K562 (cell line): ENCODE measurements around the gene GAMT. TPM values are rescaled to one million over a fixed set of nuclear protein-coding genes. Genes with fewer than 3 reads are reported as not detected.

Source experiments
- ATAC-seq: fragments of 200-7000 bp; cut with Tn5 transposase; 3 replicates; pipeline ENCODE4 v1.9.1; 2020; ENCODE audit warnings: moderate library complexity
- BruUV-seq: library from RNA; stranded (reverse); fragments of 400-500 nt; replicated peaks from 2 replicates; lab custom pipeline; 2021; lab: Mats Ljungman, UMichigan
- CTCF ChIA-PET: fragments of 300-600 bp; formaldehyde crosslinking; extraction: SDS; loops from one replicate; lab custom pipeline; 2021; ENCODE audit warnings: low intra/inter-chr PET ratio; lab: Yijun Ruan, JAX
- POLR2A ChIA-PET: fragments of 300-600, 350-650 bp; sonication (Branson Sonifier 250); formaldehyde crosslinking; extraction: SDS; loops from one replicate; lab custom pipeline; 2021; ENCODE audit warnings: antibody characterized with exemption, inconsistent platforms; lab: Yijun Ruan, JAX
- DNase-seq, 4 experiments: peaks; one replicate each; pipeline versions ENCODE4 v3.0.0 to v3.0.0-alpha.2; 2011 to 2018; ENCODE audit warnings: low spot score in 3 of 4, mixed read lengths in 3 of 4; ENCODE audit errors: extremely low read depth in 1 of 4
- FAIRE-seq: peaks from 2 replicates; lab custom pipeline; 2011; peaks lifted over from hg19 to GRCh38; lab: Jason Lieb, UNC
- H2AFZ ChIP-seq: 2 replicates; pipeline ENCODE4 v1.6.0; 2011; ENCODE audit warnings: low read depth, low read length, control low read depth, inconsistent platforms
- H3K27ac ChIP-seq: fragments of 200-600 bp; 3 replicates; pipeline ENCODE4 v1.8.0; 2011; ENCODE audit warnings: low read depth, mild to moderate bottlenecking, control low read depth, inconsistent platforms, low read length, moderate library complexity, mixed read lengths; ENCODE audit errors: extremely low read depth
- H3K27me3 ChIP-seq, 2 experiments: fragments of 300-600 bp in 1 of 2; 2 replicates in 1 of 2; 3 replicates in 1 of 2; pipeline versions ENCODE4 v1.6.0 to v1.8.0; 2011; ENCODE audit warnings: inconsistent platforms in 2 of 2, low read length in 2 of 2, mild to moderate bottlenecking in 1 of 2, mixed read lengths in 1 of 2, moderate library complexity in 1 of 2; ENCODE audit not compliant: control insufficient read depth in 2 of 2, insufficient read depth in 2 of 2
- H3K36me3 ChIP-seq: fragments of 300-600 bp; 3 replicates; pipeline ENCODE4 v1.8.0; 2011; ENCODE audit warnings: mild to moderate bottlenecking, low read length, inconsistent platforms; ENCODE audit not compliant: control insufficient read depth, insufficient read depth
- H3K4me1 ChIP-seq, 2 experiments: fragments of 200-600 bp in 1 of 2; replicated peaks in 1 of 2; 2 replicates in 1 of 2; 3 replicates in 1 of 2; pipeline versions ENCODE4 v1.5.1 to v1.8.0; 2011; ENCODE audit warnings: inconsistent platforms in 2 of 2, low read length in 2 of 2, mild to moderate bottlenecking in 1 of 2, mixed read lengths in 1 of 2, moderate library complexity in 1 of 2; ENCODE audit not compliant: control insufficient read depth in 2 of 2, insufficient read depth in 2 of 2
- H3K4me2 ChIP-seq: 2 replicates; pipeline ENCODE4 v1.6.1; 2011; ENCODE audit warnings: low read length, control low read depth, inconsistent platforms, mixed read lengths; ENCODE audit not compliant: insufficient read depth
- H3K4me3 ChIP-seq: fragments of 200-600 bp; sonication (generic), shearing (Covaris generic); 2 replicates; pipeline ENCODE4 v1.5.1; 2016; ENCODE audit warnings: control low read depth, inconsistent platforms
- H3K79me2 ChIP-seq: fragments of 200-600 bp; 3 replicates; pipeline ENCODE4 v1.8.0; 2011; ENCODE audit warnings: low read length, inconsistent platforms; ENCODE audit not compliant: control insufficient read depth, insufficient read depth
- H3K9ac ChIP-seq, 2 experiments: 2 replicates each; pipeline versions ENCODE4 v1.6.0 to v1.6.1; 2011; ENCODE audit warnings: low read depth in 2 of 2, low read length in 2 of 2, control low read depth in 1 of 2, inconsistent platforms in 1 of 2, mild to moderate bottlenecking in 1 of 2, mixed read lengths in 1 of 2; ENCODE audit not compliant: insufficient read depth in 1 of 2
- H3K9me1 ChIP-seq: one replicate; pipeline ENCODE4 v1.6.0; 2011; ENCODE audit warnings: inconsistent platforms, mild to moderate bottlenecking, low read length, moderate library complexity; ENCODE audit not compliant: control insufficient read depth, insufficient read depth
- H3K9me3 ChIP-seq: replicated peaks from 2 replicates; pipeline ENCODE4 v1.5.1; 2011; ENCODE audit warnings: low read depth, low read length, inconsistent platforms; ENCODE audit not compliant: control insufficient read depth, insufficient read depth
- H4K20me1 ChIP-seq: replicated peaks from 2 replicates; pipeline ENCODE4 v1.6.1; 2011; ENCODE audit warnings: low read length, inconsistent platforms, mixed read lengths; ENCODE audit not compliant: control insufficient read depth, insufficient read depth
- CBFA2T2 ChIP-seq: fragments of 450-650 bp; conservative IDR thresholded peaks from 2 replicates; pipeline ENCODE4 v1.6.1; 2017; ENCODE audit warnings: mild to moderate bottlenecking
- FIP1L1 ChIP-seq: fragments of 200-400 bp; formaldehyde crosslinking; IDR thresholded peaks from 2 replicates; pipeline ENCODE4 v1.6.1; 2018; ENCODE audit warnings: mild to moderate bottlenecking, low read depth, low read length; ENCODE audit not compliant: poor library complexity, severe bottlenecking
- MCM2 ChIP-seq: fragments of 450-650 bp; IDR thresholded peaks from 2 replicates; pipeline ENCODE4 v1.6.1; 2017; ENCODE audit warnings: low read depth, mild to moderate bottlenecking
- PHB2 ChIP-seq: fragments of 450-650 bp; IDR thresholded peaks from 2 replicates; pipeline ENCODE4 v1.6.1; 2017; ENCODE audit warnings: low read depth
- RBM22 ChIP-seq: fragments of 200-400 bp; formaldehyde crosslinking; IDR thresholded peaks from 2 replicates; pipeline ENCODE4 v1.6.1; 2018; ENCODE audit warnings: low read length, low read depth; ENCODE audit not compliant: poor library complexity, severe bottlenecking
- SRSF7 ChIP-seq: fragments of 200-400 bp; formaldehyde crosslinking; optimal IDR thresholded peaks from 2 replicates; pipeline ENCODE3; 2017; ENCODE audit warnings: mild to moderate bottlenecking, low read depth, low read length
- TCF7 ChIP-seq: sonication (generic); IDR thresholded peaks from 2 replicates; pipeline ENCODE4 v1.6.1; 2016; ENCODE audit warnings: antibody characterized with exemption, borderline replicate concordance
- ZNF695 ChIP-seq: fragments of 450-650 bp; formaldehyde crosslinking; IDR thresholded peaks from 2 replicates; pipeline ENCODE4 v1.4.0; 2020; ENCODE audit warnings: mild to moderate bottlenecking, moderate library complexity
- ZNF717 ChIP-seq: fragments of 250-450 bp; sonication (Bioruptor Pico); IDR thresholded peaks from 2 replicates; pipeline ENCODE4 v1.5.0; 2021
- WGBS: fragments of 100-300 bp; shearing (Covaris generic); methylation state at CpG from one replicate; pipeline ENCODE4 v1.1.6; 2016; ENCODE audit warnings: low coverage, mixed read lengths; ENCODE audit not compliant: insufficient coverage; ENCODE audit errors: missing lambda C conversion rate; 5-methylcytosine and 5-hydroxymethylcytosine counted together
- in situ Hi-C: fragments of 300-500 bp; cut with MboI; formaldehyde crosslinking; loops from 4 replicates; pipeline ENCODE4 v1.15.0; 2018; ENCODE audit warnings: inconsistent platforms, mixed read lengths
- intact Hi-C: fragments of 100-400 bp; cut with micrococcal nuclease; formaldehyde crosslinking; loops from 2 replicates; pipeline ENCODE4 v1.14.2; 2022
- polyA plus RNA-seq, 8 experiments: library from polyadenylated mRNA; depleted of rRNA in 4 of 8; stranded (reverse) in 5 of 8; unstranded in 3 of 8; fragments of >200 nt; fragmentation: Nextera tagmentation in 2 of 8; fragmentation: Illumina TruSeq in 1 of 8; extraction: Ambion mirVana in 2 of 8; extraction: Trizol in 1 of 8; gene quantifications; 2 replicates each; pipeline versions ENCODE4 v1.2.1 to v1.2.3, GENCODE V29; 2011 to 2014; ENCODE audit warnings: inconsistent platforms in 1 of 8, missing spikeins in 1 of 8
- total RNA-seq, 7 experiments: library from RNA; depleted of rRNA in 6 of 7; stranded (reverse); fragments of >200 nt in 6 of 7; fragmentation: Illumina TruSeq in 2 of 7; extraction: Trizol in 2 of 7; gene quantifications; 2 replicates each; pipeline versions ENCODE4 v1.2.1 to v1.2.3, GENCODE V29; 2011 to 2021; ENCODE audit warnings: low replicate concordance in 1 of 7
- TF ChIP-seq, protein P1 (sequence below): fragments of 450-650 bp; formaldehyde crosslinking; IDR thresholded peaks from 2 replicates; pipeline ENCODE4 v1.4.0; 2020; ENCODE audit warnings: mild to moderate bottlenecking, mixed read lengths

Gene GAMT
- total and polyA plus RNA-seq, 9 of the 15 experiments (the other 6 are each of a cell fraction or from before 2014, with no cell fraction given): 1.3 to 35.3 (median 27.2) TPM

DNA sequence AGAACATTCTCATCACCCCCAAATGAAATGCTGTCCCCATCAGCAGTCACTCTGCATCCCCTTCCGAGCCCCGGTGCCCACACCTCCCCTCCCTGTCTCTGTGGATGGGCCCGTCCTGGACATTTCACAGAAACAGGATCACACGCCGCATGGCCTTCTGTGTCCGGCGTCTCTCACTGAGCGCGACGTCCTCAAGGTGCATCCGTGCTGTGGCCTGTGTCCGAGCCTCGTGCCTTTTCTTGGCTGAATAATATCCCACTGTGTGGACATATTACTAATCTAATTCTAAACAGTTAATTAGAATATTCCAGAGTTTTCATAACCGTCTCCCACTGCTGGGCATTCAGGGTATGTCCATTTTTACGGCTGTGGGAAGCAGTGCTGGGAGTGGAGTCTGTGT, 8.9 kb downstream of the GAMT start:
- Histone ChIP-seq H3K27me3 (no peaks in the 10 kb centered on the region), H3K9me3 (no peaks in the 10 kb centered on the region), H3K4me3 (no peak overlapping the region), H3K27ac (no peak overlapping the region), H3K9ac (no peak overlapping the region), H3K4me1 (peaks cover 0 to 71% of the 10 kb centered on the region in 2 experiments; a peak in 3 of 5 replicates), H2AFZ (no peak overlapping the region), H3K4me2 (no peak overlapping the region), H3K36me3 (peaks cover 72% of the 10 kb centered on the region; the same call in 2 of the 3 replicates), H4K20me1 (peaks cover 13% of the 10 kb centered on the region), H3K9me1 (no peaks in the 10 kb centered on the region), H3K79me2 (peaks cover 9% of the 10 kb centered on the region; the same call in 2 of the 3 replicates)
- in situ Hi-C loops: no loop called here
- 98% methylated on average over 15 of the region's 15 CpGs for WGBS
- ChIA-PET CTCF (no interaction called here), POLR2A (no interaction called here)
- intact Hi-C loops: no loop called here
- TF ChIP-seq TCF7: no peak
- no peak for TF ChIP-seq SRSF7
- no peak for TF ChIP-seq MCM2
- TF ChIP-seq FIP1L1: no peak
- no peak for TF ChIP-seq PHB2
- TF ChIP-seq CBFA2T2: no peak
- TF ChIP-seq ZNF695 (CRISPR knock-in tag): no peak
- TF ChIP-seq ZNF717 (CRISPR knock-in tag): no peak
- TF ChIP-seq RBM22: no peak
- TF ChIP-seq, protein P1, sequence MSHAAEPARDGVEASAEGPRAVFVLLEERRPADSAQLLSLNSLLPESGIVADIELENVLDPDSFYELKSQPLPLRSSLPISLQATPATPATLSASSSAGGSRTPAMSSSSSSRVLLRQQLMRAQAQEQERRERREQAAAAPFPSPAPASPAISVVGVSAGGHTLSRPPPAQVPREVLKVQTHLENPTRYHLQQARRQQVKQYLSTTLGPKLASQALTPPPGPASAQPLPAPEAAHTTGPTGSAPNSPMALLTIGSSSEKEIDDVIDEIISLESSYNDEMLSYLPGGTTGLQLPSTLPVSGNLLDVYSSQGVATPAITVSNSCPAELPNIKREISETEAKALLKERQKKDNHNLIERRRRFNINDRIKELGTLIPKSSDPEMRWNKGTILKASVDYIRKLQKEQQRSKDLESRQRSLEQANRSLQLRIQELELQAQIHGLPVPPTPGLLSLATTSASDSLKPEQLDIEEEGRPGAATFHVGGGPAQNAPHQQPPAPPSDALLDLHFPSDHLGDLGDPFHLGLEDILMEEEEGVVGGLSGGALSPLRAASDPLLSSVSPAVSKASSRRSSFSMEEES (CRISPR knock-in tag): no peak
- BruUV-seq: no TSS peak
- FAIRE-seq: no peak
- no peak for ATAC-seq
- DNase-seq: no peak
